ENCODE data around the gene MORF4L1. TPM values are rescaled to one million over a fixed set of nuclear protein-coding genes. Genes with fewer than 3 reads are reported as not detected.

MORF4L1 gene
- total and polyA plus RNA-seq, 11 donors, result 162 to 549 (median 328) TPM

DNA sequence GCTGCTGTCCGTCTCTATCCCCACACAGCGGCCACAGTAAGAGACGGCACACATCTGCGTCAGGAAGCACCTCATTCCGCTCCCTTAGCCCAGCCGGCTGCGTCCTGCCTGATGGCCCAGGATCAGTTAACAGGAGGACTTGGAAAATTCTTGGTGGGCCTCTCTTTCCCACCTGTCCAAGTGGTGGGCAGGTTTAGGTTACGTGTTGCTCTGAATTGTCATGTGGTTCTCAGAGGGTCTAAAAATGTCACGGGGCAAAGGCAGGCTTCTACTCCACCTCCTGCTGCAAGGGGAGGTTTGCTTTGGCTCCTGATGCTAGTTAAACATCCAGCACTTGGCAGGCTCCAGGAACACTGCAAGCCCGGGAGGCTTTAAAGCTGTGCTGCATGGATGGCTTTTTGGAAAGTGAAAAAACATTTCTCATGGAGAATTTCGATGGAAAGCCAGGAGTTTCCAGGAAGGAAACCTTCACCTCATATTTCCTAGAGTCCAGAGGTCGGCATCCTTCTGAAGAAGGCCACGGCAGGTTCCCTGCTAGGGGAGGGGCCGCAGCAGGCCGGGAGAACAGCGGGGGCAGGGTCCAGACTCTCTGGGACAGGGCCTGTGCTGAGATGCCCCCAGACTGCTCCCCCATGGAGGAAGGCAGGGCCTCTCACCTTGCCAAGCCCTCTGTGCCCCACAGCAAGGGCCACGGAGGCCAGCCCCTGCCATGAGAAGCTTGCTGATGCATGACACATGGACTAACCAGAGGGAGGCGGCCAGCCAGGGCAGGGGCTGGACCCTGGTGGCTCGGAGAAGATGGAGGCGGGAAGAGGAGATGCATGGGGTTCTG, 61.3 kb downstream of the MORF4L1 start:
- DNase-seq, result peak in 2 of 5 donors; percentile 47
- H3K36me3 ChIP-seq, result peaks cover 0 to 72% (median 17%) of the 10 kb centered on the region in 9 donors
- intact Hi-C loops (cut with DNase I), result no loop called here
- no peaks in the 10 kb centered on the region for H3K9me3 ChIP-seq
- H3K4me3 ChIP-seq, result no peak overlapping the region
- H3K27ac ChIP-seq, result peak overlapping the region; percentile 6 to 89 (median 59)
- WGBS, 4 donors, result 45 to 64% (median 51%) methylated on average over 20 of the region's 20 CpGs
- H3K27me3 ChIP-seq, result no peaks in the 10 kb centered on the region
- TF ChIP-seq POLR2A (IDR thresholded peaks at IDR 0.05) (no peak), CTCF (IDR thresholded peaks at IDR 0.05) (peak in 1 of 12 donors; percentile 28)
- ATAC-seq, result peak in 3 of 4 donors; percentile 36 to 54 (median 38)
- peaks cover 3 to 78% (median 46%) of the 10 kb centered on the region in 12 donors for H3K4me1 ChIP-seq

DNA sequence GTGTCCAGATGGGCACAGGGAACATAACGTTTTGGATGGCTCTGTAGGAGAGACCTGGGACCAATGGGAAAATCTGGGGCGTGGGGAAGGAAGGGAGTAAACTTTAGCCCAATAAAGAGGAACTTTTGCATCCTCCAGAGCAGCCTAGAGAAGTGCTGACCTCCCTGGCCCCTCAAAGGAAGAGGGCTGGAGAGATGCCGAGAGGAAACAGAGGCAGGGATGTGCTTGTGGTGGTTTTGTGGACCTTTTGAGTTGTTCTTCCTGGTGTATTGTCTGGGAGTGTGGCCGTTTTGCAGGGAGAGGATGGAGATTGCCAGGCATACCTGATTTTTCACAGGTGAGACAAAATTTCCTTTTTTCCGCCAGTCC, 61.9 kb downstream of the MORF4L1 start:
- peak overlapping the region in 11 of 12 donors; percentile 35 to 91 (median 64) for H3K27ac ChIP-seq
- peaks cover 3 to 84% (median 52%) of the 10 kb centered on the region in 12 donors for H3K4me1 ChIP-seq
- WGBS, 4 donors, result 54 to 70% (median 64%) methylated on average over 5 of the region's 5 CpGs
- intact Hi-C loops (cut with DNase I), result no loop called here
- no peaks in the 10 kb centered on the region for H3K9me3 ChIP-seq
- peak in 1 of 5 donors; percentile 31 for DNase-seq
- peaks cover 0 to 66% (median 17%) of the 10 kb centered on the region in 9 donors for H3K36me3 ChIP-seq
- H3K27me3 ChIP-seq, result no peaks in the 10 kb centered on the region
- peak in 2 of 4 donors; percentile 3 to 59 for ATAC-seq
- H3K4me3 ChIP-seq, result no peak overlapping the region
- TF ChIP-seq CTCF (IDR thresholded peaks at IDR 0.05) (no peak), POLR2A (IDR thresholded peaks at IDR 0.05) (no peak)

DNA sequence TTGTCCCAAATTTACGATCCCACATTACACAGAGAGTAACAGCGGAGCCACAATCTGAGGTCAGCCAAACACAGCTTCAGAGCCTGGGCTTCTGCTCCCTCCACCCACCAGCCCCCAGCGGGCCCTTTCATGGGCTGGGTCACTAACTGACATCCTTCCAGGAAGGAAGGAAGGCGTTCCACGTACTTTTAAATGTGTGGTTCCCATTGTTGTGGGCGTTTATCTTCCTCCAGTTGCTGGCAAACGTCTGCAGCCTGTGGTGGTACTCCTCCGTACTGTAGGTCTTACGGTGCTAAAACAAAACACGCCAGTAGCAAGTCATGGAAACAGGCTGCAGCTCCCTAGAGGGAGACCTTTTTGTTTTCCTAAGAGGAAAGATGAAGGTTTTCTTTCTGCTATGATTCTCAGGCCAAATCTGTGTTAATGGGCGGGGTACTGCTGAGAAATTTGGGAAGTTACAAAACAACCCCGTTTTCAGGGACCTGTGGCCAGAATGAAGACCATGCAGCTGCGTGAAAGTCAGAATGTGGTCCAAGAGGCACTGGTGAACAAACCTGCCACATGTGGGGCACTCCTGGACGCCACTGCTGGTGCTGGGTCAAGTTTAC, 64.5 kb downstream of the MORF4L1 start:
- intact Hi-C loops (cut with DNase I), result no loop called here
- Histone ChIP-seq H3K27ac (peak overlapping the region; percentile 43 to 91 (median 76)), H3K36me3 (peaks cover 0 to 41% (median 3%) of the 10 kb centered on the region in 9 donors), H3K9me3 (no peaks in the 10 kb centered on the region), H3K27me3 (no peaks in the 10 kb centered on the region), H3K4me3 (peak overlapping the region in 3 of 12 donors; percentile 7 to 18 (median 15)), H3K4me1 (peaks cover 3 to 82% (median 53%) of the 10 kb centered on the region in 12 donors)
- 33 to 48% (median 44%) methylated on average over 9 to 14 of the region's 14 CpGs for WGBS, 4 donors
- peak; percentile 74 to 79 (median 75) for DNase-seq
- peak; percentile 61 to 89 (median 74) for ATAC-seq
- TF ChIP-seq CTCF (IDR thresholded peaks at IDR 0.05), result no peak

Data from heart left ventricle (tissue), 16 donors.